Measurements from ENCODE around the gene MCC.

The MCC gene

GRCh38 chr5:113182658-113183344 lies 305.5 kb downstream of the MCC start:
- ChIA-PET CTCF (interaction anchor here (1.1 kb wide), 1 partner anchor 10 kb away, joined by 3 read pairs; no protein-coding TSS in a partner anchor), POLR2A (no interaction called here)
- DNase-seq (ENCODE audit: low read depth, low spot score): no peak
- no peak overlapping the region for H3K4me3 ChIP-seq (ENCODE audit: low read depth, low read length)
- TF ChIP-seq CTCF (IDR thresholded peaks at IDR 0.05; ENCODE audit: insufficient read depth, low read length, missing control alignments): no peak

DNA sequence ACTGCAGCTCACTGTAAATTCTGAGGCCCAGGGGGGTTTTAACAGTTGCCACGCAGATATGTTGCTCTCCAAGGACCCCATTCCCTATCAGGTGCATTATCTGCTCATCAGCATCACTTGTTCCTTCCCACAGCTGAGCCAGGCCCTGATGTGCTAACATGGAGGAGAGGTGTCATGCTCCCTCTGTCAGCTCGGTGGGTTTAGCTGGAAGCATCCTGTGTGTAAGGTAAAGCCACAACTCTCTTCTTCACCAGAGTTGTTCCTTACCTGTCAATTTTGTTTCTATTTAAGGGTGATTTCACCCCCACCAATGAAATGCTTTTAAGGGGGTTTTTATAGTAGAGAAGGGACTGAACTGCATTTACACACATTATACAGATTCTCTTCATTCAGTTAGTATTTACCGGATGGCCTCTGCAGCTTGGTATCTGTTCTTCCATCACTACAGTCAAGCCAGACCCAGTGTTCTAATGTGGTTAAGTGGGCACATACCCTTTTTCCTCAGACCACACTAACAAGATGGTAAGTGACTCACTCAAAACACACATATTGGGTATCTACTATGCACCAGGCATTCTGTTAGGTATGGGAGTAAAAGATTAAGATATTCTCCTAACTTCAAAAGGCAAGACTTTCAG lies 306.3 kb downstream of the MCC start:
- POLR2A ChIA-PET: no interaction called here
- TF ChIP-seq CTCF (IDR thresholded peaks at IDR 0.05; ENCODE audit: insufficient read depth, low read length, missing control alignments): no peak
- H3K4me3 ChIP-seq (ENCODE audit: low read depth, low read length): no peak overlapping the region
- DNase-seq (ENCODE audit: low read depth, low spot score): no peak
- CTCF ChIA-PET: no interaction called here

GRCh38 chr5:113181409-113181808 lies 306.8 kb downstream of the MCC start:
- no peak for DNase-seq (ENCODE audit: low read depth, low spot score)
- POLR2A ChIA-PET: no interaction called here
- no peak overlapping the region for H3K4me3 ChIP-seq (ENCODE audit: low read depth, low read length)
- TF ChIP-seq CTCF (IDR thresholded peaks at IDR 0.05; ENCODE audit: insufficient read depth, low read length, missing control alignments): no peak
- CTCF ChIA-PET: no interaction called here

GRCh38 chr5:113179156-113179555 lies 309.1 kb downstream of the MCC start:
- ChIA-PET CTCF (no interaction called here), POLR2A (no interaction called here)
- no peak for DNase-seq (ENCODE audit: low read depth, low spot score)
- no peak for TF ChIP-seq CTCF (IDR thresholded peaks at IDR 0.05; ENCODE audit: insufficient read depth, low read length, missing control alignments)
- no peak overlapping the region for H3K4me3 ChIP-seq (ENCODE audit: low read depth, low read length)

DNA sequence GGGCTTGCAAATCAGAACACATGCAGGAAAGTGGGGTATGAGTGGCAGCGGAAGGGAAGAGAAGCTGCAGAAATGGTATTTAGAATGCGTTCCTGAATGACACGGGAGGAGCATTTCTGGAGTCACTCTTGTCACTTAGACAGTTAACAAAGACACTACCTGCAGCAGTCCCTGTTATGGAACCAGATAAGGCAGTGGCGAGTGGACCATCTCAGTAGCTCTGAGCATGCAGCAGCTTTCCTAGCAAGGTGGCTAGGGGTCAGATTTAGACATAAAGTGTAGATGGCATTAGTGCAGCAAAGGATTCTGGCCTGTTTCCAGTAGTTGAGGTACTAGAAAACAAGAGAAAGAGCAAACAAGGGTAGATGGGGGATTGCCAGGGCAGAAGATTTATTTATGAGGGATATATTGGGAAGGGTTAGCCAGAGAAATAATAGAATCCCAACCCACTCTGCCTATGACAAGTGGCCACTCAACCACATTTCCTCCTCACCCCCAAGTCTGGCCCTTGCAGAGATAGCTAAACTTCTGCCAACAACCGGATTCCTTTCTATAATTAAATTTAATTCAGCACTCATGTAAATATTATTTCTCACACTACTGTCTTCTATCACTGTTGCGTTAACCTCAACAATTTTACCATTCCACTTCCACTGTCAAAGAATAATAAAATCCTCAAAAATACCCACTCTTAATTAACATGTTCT lies 310.0 kb downstream of the MCC start:
- POLR2A ChIA-PET: no interaction called here
- H3K4me3 ChIP-seq (ENCODE audit: low read depth, low read length): no peak overlapping the region
- CTCF ChIA-PET: interaction anchor here (1.8 kb wide), 1 partner anchor 182 kb away, joined by 4 read pairs; no protein-coding TSS in a partner anchor
- TF ChIP-seq CTCF (IDR thresholded peaks at IDR 0.05; ENCODE audit: insufficient read depth, low read length, missing control alignments): no peak
- DNase-seq (ENCODE audit: low read depth, low spot score): no peak

DNA sequence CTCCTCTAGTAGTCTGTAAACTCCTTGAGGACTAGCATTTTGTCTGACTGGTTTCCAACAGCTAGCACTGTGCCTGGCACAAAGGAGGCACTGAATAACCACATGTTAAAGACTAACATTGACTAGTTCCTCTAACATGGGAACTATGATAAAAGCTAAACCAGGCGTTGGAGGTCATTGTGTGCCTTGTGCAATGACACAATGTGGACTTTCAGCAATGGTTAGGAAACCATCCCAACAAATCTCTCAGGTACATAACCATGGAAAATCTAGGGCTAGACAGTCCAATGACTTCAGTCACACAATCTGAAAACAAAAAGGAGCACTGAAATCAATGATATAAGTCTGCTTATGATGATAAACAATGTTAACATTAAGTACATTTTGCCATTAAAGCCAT lies 311.0 kb downstream of the MCC start:
- CTCF ChIA-PET: interaction anchor here (1.8 kb wide), 1 partner anchor 181 kb away, joined by 4 read pairs; no protein-coding TSS in a partner anchor
- TF ChIP-seq CTCF (IDR thresholded peaks at IDR 0.05; ENCODE audit: insufficient read depth, low read length, missing control alignments): no peak
- no peak for DNase-seq (ENCODE audit: low read depth, low spot score)
- no peak overlapping the region for H3K4me3 ChIP-seq (ENCODE audit: low read depth, low read length)
- POLR2A ChIA-PET: no interaction called here
